Kidney glomerular epithelial cell (primary cell): ENCODE measurements around the gene NAA25.
"Not testable (repeated sequence)": the region's sequence is repeated elsewhere in the genome, so short reads cannot be mapped to it uniquely, and the experiment has no call there.

ENCODE experiments used
- DNase-seq: peaks from one replicate; lab custom pipeline; 2025; lab: John Stamatoyannopoulos, UW

Gene NAA25

GRCh38 chr12:112116232-112117060, 7.9 kb upstream of the NAA25 start:
- no peak for DNase-seq

- no peak for DNase-seq
These were observed 6.9 kb upstream of the NAA25 start for GRCh38 chr12:112115259-112116045.

- no peak for DNase-seq
These were observed 4.0 kb upstream of the NAA25 start for GRCh38 chr12:112112409-112113133.

GRCh38 chr12:112111931-112112330, 3.3 kb upstream of the NAA25 start:
- DNase-seq: no peak

GRCh38 chr12:112110787-112111662, 2.4 kb upstream of the NAA25 start:
- DNase-seq: not testable (repeated sequence)

GRCh38 chr12:112107306-112108201, 1.0 kb downstream of the NAA25 start:
- DNase-seq: no peak

GRCh38 chr12:112105891-112106290, 2.7 kb downstream of the NAA25 start:
- no peak for DNase-seq

GRCh38 chr12:112103758-112104503, 4.7 kb downstream of the NAA25 start:
- no peak for DNase-seq

GRCh38 chr12:112102746-112103145, 5.8 kb downstream of the NAA25 start:
- DNase-seq: not testable (repeated sequence)

GRCh38 chr12:112102127-112102526, 6.5 kb downstream of the NAA25 start:
- DNase-seq: no peak

- DNase-seq: not testable (repeated sequence)
These were observed 8.1 kb downstream of the NAA25 start for GRCh38 chr12:112100500-112100899.

GRCh38 chr12:112097641-112098040, 10.9 kb downstream of the NAA25 start:
- DNase-seq: no peak

GRCh38 chr12:112096667-112097066, 11.9 kb downstream of the NAA25 start:
- peak; percentile 50 for DNase-seq

GRCh38 chr12:112096070-112096469, 12.5 kb downstream of the NAA25 start:
- no peak for DNase-seq

GRCh38 chr12:112091563-112091962, 17.0 kb downstream of the NAA25 start:
- DNase-seq: no peak

- DNase-seq: no peak
These were observed 20.7 kb downstream of the NAA25 start for GRCh38 chr12:112087851-112088250.

- no peak for DNase-seq
These were observed 21.3 kb downstream of the NAA25 start for GRCh38 chr12:112087055-112087850.

- DNase-seq: no peak
These were observed 42.0 kb downstream of the NAA25 start for GRCh38 chr12:112066566-112066965.

GRCh38 chr12:112063273-112063672, 45.3 kb downstream of the NAA25 start:
- no peak for DNase-seq
